ENCODE measurements around the gene CARMIL1.
"Not testable (repeated sequence)": the region's sequence is repeated elsewhere in the genome, so short reads cannot be mapped to it uniquely, and the experiment has no call there.

CARMIL1 gene

DNA sequence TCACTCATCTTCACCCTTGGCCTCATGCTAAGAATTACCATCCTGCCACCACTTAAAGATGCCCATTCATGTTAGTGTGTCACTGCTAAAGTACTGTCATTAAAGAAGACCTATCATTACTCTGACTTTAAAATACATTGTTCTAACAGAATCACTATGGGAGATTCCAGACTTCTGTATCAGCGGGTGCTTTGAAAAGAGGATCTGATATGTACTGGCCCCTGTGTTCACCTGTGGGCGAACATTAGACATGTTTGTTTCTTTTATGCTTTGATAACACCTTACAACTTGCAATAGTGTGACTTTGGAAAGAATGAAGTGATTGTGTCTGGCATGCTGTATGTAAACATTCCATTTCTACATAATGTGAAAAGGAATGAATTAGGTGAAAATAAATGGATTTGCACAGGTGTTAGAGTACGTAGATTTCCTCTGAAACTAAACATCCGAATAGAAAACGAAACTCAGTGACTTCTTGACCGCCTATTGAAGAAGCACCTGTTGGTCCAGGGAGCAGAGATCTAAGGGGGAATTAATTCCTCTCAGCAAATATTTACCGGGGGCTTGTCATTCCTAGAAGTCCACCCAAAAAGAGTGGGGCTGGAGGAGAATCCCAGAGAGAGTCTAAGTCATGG, 132.3 kb downstream of the CARMIL1 start:
- DNase-seq (ENCODE audit: low spot score), result no peak

DNA sequence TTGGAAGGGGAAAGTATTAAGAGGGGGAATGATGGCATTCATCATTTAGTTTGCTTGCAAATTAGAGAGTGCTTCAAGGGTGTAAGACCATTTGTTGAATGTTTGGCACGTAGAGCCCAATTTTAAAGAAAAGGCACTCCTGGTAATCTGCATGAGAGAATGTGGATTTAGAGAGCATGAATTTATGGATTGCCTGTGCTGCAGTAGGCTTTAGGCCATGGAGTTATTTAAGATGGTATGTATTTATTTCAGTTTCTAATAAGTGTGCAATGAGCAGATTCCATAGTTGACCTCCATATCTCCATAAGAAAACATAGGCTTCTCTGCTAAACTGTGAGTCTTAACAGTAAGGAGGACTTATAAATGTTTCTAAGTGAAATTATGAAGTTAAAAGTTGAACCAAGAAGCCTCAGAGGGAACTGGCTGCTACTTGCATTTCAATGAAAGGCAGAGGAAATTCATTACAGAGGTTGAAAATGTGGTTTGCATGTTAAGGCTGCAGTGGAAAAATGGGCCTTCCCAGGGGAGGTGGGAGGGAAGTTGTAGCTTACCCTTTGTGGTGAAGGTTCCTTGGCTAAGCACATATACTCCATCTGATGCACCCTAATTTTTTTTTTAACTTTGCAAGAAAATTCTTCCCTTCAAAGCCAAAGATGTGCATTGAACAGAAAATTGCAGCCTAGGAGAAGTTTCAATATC, 134.2 kb downstream of the CARMIL1 start:
- DNase-seq (ENCODE audit: low spot score), result no peak

DNA sequence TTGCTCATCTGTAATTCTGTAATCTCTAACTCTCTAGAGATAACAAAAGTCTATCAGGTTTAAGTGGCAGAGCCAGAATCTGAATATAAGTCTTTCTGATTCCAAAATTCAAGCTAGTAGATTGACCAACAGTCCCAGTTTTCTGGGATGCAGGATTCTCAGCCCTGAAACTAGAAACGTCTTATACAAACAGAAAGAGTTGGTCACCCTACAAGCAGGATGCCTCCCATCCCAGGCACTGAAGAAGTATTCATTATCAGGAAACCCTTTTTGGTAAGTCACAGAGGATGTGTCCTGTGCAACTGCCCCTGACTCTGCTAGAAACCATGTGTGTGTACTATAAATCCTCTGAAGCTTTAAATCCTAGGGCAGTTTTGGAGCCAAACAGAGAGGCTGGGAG, 135.0 kb downstream of the CARMIL1 start:
- no peak for DNase-seq (ENCODE audit: low spot score)

DNA sequence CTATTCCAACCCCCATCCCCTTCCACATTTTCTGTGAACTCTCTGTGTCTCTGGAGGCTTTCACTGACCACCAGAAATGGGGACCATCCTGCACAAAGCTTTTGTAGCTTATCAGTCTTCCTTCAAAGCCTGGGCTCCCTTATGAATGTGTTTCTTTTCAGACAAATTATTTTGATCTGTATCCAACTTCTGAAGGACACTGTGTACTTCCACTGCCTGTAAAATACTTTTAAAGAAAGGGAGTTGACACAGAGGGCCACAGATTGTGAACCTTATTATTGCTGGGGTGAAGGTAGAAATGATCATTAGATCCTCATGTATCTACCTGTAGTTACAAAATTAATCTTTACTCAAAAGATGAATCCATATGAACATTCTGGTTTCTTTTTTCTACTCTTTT, 135.6 kb downstream of the CARMIL1 start:
- DNase-seq (ENCODE audit: low spot score), result no peak

DNA sequence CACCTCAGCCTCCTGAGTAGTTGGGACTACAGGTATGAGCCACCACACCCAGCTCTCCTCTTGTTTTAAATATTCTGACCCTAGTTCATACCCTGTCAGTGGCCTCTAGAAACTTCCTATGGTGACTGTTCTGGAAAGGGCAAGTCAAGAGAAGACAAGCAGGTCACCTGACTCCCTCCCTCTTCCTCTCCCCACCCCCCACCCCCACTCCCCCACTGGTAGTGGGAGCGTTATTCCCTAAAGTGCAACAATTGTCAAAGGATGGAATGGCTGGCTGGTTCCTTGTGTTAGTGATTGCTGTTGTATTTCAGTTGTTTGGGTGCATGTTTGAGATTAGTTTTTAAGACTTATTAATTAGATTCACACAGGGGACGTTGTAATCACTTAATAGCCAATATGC, 136.1 kb downstream of the CARMIL1 start:
- DNase-seq (ENCODE audit: low spot score), result no peak

DNA sequence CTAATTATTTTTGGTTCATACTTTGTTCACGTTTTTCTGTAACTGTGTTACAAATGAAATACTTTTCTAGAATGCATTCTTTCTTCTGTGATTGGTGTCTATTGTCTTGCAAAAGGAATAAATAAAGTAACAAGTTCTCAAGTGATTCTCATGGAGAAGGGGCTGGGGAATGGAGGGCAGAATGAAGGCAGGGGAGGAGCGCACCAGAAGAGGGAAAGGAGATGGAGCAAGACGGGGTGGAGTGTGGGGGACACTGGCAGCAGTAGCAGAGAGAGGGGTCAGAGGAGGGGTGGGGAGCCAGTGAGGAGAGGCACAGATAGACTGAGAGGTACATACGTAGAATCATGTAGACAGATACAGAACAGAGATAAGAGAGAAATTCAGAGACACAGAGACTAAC, 136.5 kb downstream of the CARMIL1 start:
- DNase-seq (ENCODE audit: low spot score), result no peak

DNA sequence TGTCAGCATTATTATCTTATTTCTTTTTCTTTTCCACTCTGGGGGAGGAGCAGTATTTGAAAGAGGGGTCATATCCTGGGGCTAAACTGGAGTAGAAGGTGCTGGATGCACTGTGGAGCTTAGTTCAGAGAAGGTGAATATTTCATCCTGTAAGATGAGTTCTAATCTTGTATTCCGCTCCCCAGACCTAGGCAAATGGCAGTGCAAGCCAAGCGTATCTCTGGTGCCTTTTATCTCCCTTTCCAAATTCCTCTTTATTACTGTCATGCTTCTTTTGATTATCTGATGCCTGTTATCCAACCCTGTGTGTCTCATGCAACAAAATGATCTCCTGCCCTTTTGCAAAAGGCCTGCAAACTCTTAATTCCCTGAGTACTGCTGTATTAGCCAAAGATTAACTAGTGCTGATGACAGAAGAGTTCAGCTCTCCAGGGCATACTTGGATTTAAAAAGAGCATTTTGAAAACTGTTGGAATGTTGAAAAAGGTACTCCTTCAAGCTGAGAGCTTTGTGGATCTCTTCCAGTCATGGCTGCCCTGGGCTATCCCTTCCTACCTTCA, 138.0 kb downstream of the CARMIL1 start:
- peak; percentile 58 for DNase-seq (ENCODE audit: low spot score)

DNA sequence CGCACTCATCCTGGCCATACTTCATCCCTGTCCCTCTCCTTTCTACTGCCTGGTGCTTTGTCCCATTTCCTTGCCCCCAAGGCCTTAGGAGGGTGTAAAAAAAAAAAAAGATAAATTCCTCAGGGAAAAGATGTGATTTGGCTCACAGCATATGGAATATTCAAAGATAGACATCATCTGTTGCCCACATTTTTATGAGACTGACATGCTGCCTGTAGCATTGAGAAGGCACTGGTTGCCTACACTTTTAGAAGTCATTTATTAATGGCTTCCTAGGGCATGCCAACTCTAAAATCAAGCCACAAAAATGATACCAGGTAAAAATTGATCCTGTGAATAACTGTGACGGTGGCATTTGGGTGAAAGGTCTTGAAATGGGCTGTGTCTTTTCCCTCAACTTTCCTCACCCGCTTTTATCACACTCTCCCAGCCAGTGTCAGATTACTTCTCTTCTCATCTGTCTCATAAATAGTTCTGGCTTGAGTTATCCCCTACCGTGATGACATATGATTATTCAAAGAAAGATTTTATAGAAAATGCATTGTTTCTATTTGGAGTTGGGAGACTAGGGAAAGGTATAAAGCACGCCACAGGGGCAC, 139.4 kb downstream of the CARMIL1 start:
- DNase-seq (ENCODE audit: low spot score), result no peak

DNA sequence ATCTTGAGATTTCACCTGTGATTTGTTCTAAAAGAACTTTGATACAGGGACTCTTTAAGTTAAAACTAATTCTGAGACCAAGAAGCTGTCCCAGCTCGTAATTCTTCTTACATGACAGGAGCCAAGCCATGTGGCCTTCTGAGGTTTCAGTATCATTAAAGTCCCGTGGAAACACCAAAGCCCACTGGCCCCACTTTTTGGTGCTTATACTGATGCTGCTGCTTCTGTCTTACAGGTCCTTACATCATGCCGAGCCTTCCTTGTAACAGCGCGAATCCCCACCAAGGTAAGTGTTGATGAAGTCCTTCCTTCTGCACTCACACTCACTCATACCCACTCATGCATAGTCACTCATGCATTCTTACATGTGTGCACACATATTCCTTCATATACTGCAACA, 140.7 kb downstream of the CARMIL1 start:
- DNase-seq (ENCODE audit: low spot score), result no peak

DNA sequence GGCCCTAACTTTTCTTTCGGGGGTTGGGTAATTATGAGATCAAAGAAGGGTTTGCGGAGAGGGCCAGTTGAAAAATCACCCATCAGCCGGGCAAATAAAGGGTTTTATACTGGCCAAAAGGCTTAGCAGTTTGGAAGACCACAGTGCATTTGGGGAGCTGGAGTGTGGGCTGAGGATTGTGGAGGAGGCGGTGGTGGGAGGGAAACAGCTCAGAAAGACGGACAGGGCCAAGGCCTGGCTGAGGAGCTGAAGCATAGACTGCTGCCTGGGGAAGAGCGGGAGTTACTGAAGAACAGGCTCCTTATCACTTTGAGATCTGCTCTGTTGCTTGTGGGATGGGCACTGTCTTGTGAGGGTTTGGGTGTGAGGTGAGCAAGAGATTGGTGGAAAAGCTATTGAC, 144.2 kb downstream of the CARMIL1 start:
- DNase-seq (ENCODE audit: low spot score), result no peak

DNA sequence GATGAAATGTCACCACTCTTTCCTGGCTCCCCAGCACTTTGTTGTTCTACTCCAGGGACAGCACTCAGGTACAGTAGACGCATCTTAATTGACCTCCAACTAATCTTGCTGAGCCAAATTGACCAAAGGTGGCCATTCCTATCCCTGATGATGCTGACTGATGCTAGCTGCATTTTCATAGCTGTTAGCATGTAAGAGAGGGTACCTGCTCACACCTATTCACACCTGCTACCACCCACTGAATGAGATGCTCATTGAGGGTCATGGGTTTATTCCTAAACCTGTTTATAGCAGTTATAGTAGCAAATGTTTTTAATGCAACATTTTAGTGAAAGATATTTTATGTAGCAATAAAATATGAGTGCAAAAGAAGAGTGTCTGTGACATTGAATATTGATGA, 145.1 kb downstream of the CARMIL1 start:
- no peak for DNase-seq (ENCODE audit: low spot score)

DNA sequence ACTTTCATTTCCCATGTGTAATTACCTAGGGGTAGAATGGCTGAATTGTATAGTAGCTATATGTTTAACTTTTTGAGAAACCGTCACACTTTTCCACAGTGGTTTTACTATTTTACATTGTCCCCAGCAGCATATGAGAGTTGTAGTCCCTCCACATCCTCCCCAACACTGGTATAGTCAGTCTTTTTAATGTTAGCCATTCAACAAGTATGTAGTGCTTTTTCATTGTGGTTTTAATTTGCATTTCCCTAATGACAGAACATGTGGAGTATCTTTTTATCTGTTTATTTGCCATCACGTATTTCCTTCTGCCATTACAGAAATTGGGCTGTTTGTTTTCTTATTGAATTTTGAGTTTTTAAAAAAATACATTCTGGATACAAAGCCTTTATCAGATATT, 148.4 kb downstream of the CARMIL1 start:
- no peak for DNase-seq (ENCODE audit: low spot score)

DNA sequence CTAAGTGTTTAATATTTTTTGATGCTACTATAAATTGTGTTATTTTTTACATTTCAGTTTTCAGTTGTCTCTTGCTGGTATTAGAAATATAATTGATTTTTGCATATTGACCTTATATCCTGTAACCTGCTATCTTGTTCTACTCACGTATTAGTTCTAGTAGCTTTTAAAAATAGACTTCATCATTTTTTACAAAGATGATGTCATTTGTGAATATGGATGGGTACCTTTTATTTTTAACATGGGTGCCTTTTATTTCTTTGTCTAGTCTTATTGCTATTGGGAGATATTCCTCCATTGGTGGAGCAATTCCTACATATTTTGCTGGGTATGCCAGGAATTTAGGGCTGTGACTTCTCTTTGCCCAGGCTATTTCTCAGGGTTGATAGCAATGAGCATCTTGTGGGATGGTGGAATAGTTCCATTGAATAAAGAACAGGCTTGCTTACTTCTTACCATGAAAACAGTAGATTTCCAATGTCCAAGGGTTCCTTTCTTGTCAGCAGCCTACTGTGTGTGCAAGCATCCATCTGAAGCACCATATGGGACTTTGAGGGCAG, 149.7 kb downstream of the CARMIL1 start:
- DNase-seq (ENCODE audit: low spot score), result no peak

DNA sequence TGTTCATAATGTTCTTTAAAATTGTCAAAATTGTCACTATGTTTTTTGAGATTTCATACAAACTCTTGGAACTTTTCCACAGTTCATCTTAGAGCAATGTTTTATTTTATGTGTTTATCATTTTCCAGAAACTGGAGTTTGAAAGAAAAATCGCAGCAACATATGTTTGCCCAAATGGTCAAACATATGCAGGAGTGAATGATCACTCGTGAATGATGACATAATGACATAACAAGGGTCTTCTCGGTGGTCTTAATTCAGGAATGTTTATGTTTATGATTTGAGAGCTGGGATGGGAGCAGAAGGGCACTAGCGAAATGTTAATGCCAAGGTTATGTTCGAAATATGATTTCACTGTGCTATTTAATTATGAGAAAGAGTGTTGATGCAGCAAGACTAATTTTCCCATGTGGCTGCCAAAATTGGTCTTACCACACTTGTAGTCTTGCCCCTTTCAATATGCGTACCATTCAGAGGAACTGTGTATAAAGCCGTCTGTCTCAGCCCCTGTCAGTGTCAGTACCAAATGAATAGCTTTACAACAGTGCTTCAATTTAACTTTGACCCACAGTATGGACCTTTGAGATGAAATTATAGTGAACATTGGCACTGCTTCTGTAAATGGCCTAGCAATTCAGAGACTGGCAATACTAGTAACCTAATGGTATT, 152.3 kb downstream of the CARMIL1 start:
- no peak for DNase-seq (ENCODE audit: low spot score)

DNA sequence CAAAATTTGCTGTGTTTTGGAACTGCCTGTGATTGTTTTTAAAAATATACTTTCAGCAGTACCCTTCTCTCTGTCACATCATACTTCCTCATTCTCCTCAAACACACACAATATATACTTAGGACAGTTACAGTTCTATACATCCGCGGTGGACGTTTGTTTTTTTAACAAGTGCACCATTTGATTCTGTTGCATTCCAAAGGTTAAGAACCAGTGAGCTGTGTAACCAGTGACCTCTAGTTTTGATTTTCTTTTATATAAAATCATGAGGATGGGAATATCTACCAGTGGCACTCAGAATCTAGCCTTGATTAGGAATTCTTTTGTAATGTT, 152.8 kb downstream of the CARMIL1 start:
- DNase-seq (ENCODE audit: low spot score), result no peak

DNA sequence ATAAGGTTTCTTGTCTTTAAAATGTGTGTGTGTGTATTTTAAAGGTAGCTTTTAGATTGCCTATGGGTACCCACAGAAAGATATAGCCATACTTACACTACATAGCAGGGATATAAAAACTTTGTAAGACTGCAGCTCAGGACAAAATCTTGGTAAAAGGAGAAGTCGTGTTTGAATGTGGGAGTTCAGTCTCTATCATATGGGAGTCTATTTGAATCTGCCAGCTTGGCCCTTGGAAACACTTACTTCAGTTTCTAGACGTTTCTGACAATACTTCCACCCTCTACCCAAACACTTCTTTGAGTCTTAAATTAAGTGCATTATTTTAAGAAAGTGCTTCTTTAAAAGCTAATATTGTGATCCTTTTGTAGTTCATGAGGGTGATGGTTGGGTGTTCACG, 155.7 kb downstream of the CARMIL1 start:
- DNase-seq (ENCODE audit: low spot score), result no peak

DNA sequence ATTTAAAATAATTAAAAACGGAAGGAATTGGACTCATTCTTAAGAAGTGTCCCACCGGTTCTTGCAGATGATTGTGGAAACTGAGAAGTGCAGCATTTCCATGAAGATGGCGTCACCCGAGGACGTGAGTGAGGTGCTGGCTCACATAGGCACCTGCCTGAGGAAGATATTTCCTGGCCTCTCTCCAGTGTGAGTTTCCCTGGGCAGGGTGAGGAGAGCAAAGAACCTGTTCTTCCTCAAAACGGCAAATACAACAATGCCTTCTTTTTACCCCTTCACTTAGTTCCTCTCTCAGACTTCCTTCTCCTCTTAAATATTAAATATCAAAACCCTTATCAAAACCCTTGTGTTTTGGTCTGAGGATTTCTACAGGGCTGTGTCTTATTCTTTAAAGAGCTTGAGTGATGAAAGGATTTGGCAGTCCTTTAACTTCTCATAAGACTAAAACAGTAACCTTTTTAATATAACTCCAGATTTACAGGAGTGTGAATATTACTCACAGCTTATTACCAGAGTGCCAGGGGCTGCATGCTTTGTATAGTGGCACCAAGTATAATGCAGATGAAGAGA, 156.3 kb downstream of the CARMIL1 start:
- no peak for DNase-seq (ENCODE audit: low spot score)

DNA sequence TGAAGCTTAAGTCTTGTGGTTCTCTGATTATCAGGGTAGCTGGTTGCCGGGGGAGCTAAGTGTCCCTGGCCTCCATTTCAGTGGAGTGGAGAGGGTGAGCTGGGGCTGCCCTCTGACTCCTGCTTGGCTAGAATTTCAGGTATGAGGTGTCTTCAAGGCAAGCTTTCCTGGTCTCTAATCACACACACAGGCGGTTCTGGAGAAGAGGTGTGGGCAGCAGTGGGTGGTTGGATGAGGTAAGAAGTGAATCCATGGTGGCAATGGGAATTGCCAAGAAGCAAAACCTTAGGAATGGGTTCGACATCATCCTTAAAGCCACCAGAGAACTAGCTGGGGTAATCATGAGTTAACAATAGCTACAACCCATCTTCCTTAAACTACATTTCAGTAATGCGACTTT, 157.6 kb downstream of the CARMIL1 start:
- DNase-seq (ENCODE audit: low spot score), result no peak

DNA sequence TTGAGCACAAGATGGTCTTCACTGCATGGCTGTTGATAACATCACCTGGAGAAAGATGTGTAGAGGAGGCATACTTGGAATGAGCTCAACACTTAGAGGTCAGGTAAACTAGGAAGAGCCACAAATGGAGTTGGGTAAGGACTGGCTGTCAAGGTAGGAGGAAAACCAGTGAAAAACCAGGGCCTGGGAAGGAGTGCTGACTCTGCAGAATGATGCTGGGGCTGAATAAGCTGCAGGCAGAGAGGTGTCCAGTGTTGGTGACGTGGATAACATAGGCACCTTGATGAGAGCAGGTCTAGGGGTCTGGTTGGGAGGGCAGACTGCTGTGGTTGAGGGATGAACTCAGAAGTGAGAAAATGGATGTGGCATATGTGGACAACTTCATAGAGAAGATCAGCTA, 160.2 kb downstream of the CARMIL1 start:
- no peak for DNase-seq (ENCODE audit: low spot score)

DNA sequence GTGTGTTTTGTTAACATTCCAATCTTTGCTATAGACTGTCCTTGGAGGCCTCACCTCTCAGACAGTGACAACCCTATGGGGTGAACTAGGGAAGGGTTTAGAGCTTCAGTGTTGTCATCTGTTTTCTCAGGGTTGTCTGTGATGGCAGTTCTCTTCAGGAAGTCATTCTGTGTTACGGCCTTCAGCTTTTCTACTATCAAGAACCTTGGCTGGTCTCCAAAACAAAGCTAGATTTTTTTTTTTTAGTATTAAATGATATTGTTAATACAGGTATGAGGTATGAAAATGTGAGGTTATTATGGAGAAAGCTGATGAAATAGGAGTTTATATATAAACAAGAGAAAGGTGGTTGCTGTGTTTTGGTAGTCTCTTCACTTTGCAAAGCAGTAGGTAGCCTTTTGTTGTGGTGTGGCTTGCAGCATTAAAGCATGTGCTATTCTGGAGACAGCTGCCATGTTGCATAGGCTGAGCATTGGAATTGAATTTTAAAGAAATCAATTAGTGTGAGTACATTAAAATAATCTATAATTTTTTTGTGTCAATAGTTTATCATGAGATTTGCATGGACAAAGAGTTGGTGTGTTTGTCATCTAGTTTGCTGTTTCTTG, 162.6 kb downstream of the CARMIL1 start:
- no peak for DNase-seq (ENCODE audit: low spot score)

DNA sequence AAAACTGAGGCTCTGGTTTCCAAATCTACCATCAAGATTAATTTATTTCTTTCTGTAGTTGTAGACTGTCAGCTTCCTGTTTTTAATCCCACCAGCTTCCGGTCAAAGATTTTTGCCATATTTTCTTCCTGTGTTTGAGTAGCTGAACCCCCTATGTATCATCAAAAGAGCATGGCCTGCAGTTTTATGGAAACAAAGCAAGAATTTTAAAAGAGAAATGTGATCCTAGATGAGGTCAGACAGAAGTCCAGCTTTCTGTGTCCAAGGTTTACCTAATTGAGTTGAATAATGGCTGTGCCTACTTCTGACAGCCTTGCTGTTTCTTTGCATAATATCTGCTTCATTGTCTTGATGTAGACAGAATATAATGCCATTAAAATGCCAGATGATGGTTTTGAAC, 163.7 kb downstream of the CARMIL1 start:
- DNase-seq (ENCODE audit: low spot score), result no peak

DNA sequence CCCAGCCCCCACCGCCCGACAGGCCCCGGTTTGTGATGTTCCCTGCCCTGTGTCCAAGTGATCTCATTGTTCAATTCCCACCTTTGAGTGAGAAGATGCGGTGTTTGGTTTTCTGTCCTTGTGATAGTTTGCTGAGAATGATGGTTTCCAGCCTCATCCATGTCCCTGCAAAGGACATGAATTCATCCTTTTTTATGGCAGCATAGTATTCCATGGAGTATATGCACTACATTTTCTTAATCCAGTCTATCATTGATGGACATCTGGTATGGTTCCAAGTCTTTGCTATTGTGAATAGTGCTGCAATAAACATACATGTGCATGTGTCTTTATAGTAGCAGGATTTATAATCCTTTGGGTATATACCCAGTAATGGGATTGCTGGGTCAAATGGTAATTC, 165.3 kb downstream of the CARMIL1 start:
- not testable (repeated sequence) for DNase-seq (ENCODE audit: low spot score)

All from kidney tubule cell (primary cell).